ENCODE measurements around the gene MZF1.

DNA sequence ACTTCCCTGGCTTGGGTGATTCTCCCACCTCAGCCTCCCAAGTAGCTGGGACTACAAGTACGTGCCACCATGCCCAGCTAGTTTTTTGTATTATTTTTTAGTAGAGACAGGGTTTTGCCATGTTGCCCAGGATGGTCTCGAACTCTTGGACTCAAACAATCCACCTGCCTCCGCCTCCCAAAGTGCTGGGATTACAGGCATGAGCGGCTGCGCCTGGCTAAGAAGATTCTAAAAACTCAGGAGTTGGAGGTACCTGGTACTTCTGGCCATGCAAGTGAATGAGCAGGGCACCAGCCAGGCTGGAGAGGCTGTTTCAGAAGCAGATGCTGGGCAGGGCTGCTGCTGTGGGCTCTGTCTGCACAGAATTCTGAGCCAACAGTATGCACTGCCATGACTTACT is 6.1 kb downstream of the MZF1 start:
- TF ChIP-seq GATA2 (IDR thresholded peaks at IDR 0.05; ENCODE audit: low read depth, low read length) (no peak), GATA3 (IDR thresholded peaks at IDR 0.05; ENCODE audit: low read depth, low read length) (no peak)
